Vagina (tissue), 2 donors: ENCODE results near the gene CCDC188.

Source experiments
- POLR2A ChIP-seq, 2 donors: fragments of 450-650 bp; IDR thresholded peaks; one replicate each; pipeline ENCODE4 v1.6.1; 2017; ENCODE audit warnings: antibody characterized with exemption in 2 of 2, mild to moderate bottlenecking in 2 of 2, moderate library complexity in 2 of 2
- POLR2AphosphoS5 ChIP-seq, 2 donors: sonication (generic); formaldehyde crosslinking; IDR thresholded peaks; one replicate each; pipeline ENCODE4 v1.9.0; 2017; ENCODE audit warnings: antibody characterized with exemption in 2 of 2, mild to moderate bottlenecking in 2 of 2, low read depth in 1 of 2; ENCODE audit not compliant: insufficient read depth in 1 of 2
- TF ChIP-seq, protein P1 (sequence below), 3 experiments: fragments of 450-650 bp in 2 of 3; fragments of 200-600 bp in 1 of 3; sonication (generic) in 1 of 3; IDR thresholded peaks; one replicate each; pipeline ENCODE4 v1.5.1; 2017 to 2019; ENCODE audit warnings: antibody characterized with exemption in 3 of 3, mild to moderate bottlenecking in 2 of 3, moderate library complexity in 2 of 3

DNA sequence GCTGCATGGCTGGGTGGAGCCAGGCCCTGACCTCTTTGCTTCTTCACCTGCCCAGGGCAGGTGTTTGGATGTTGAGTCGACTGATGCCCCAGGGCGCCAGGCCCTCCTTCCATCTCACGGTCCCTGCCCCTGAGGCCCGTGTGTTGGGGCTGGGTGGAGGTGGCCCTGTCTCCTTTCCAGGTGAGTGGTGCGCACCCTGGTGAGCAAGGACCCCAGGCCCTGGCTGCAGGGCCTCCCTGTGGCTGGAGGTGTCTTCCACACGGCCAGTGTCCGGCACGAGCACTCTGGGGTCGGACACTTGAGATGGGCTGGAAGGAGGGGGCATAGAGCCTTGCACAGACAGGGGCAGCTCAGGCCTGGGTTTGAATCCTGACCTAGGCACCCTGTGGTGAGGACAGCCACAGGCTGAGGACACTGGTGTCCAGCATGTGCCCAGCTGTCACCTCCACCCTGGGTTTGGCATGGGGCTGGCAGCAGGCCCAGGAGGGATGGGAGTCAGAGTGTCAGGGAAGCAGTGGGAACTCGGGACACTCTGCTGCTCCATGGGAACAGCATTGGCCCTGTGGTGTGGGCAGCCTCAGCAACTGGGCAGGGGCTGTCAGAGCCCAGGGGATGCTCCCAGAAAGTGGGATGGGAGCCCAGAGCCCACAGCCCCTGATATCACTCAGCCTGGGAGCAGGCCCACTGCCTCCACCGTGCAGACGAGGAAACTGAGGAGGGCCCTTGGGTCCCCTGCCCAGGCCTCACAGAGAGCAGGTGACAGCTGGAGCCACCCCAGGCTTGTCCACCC, 37.1 kb upstream of the CCDC188 start:
- TF ChIP-seq POLR2AphosphoS5 (IDR thresholded peaks at IDR 0.05; ENCODE audit: insufficient read depth in 1 of 2, low read depth in 1 of 2) (no peak), POLR2A (IDR thresholded peaks at IDR 0.05) (no peak)
- TF ChIP-seq, protein P1, sequence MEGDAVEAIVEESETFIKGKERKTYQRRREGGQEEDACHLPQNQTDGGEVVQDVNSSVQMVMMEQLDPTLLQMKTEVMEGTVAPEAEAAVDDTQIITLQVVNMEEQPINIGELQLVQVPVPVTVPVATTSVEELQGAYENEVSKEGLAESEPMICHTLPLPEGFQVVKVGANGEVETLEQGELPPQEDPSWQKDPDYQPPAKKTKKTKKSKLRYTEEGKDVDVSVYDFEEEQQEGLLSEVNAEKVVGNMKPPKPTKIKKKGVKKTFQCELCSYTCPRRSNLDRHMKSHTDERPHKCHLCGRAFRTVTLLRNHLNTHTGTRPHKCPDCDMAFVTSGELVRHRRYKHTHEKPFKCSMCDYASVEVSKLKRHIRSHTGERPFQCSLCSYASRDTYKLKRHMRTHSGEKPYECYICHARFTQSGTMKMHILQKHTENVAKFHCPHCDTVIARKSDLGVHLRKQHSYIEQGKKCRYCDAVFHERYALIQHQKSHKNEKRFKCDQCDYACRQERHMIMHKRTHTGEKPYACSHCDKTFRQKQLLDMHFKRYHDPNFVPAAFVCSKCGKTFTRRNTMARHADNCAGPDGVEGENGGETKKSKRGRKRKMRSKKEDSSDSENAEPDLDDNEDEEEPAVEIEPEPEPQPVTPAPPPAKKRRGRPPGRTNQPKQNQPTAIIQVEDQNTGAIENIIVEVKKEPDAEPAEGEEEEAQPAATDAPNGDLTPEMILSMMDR (IDR thresholded peaks at IDR 0.05): no peak
